T47D (cell line): ENCODE results near the gene TOR1AIP2.

Experiments
- DNase-seq, 2 experiments: peaks; one replicate each; pipeline versions ENCODE4 v3.0.0 to v3.0.0-alpha.2; 2011 to 2012; ENCODE audit warnings: low read depth in 1 of 2, low spot score in 1 of 2
- JUND ChIP-seq: IDR thresholded peaks from 2 replicates; pipeline ENCODE4 v1.6.1; 2012; ENCODE audit warnings: low read depth
- in situ Hi-C: cut with HindIII; loops from 2 replicates; pipeline ENCODE4 v1.10.0; 2016; ENCODE audit warnings: low sequenced_read_pairs, low pct_unique_long_range_greater_than_20kb

The TOR1AIP2 gene

DNA sequence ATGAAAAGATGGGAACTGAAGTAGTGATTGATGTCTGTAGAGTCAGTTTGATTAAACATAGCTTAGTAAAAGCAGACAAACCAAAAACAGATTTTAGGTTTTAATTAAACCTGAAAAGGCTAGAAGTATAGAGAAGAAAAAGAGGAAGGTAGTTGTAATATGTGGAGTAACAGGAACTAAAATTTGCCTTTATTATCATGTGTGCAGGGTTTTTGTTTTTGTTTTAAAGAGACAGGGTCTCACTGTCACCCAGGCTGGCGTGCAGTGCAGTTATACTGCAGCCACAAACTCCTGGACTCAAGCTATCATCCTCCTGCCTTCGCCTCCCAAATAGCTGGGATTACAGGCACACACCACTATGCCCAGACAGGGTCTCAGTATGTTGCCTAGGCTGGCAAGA, 10.5 kb upstream of the TOR1AIP2 start:
- in situ Hi-C loops, result no loop called here
- DNase-seq, result no peak
- no peak for TF ChIP-seq JUND

DNA sequence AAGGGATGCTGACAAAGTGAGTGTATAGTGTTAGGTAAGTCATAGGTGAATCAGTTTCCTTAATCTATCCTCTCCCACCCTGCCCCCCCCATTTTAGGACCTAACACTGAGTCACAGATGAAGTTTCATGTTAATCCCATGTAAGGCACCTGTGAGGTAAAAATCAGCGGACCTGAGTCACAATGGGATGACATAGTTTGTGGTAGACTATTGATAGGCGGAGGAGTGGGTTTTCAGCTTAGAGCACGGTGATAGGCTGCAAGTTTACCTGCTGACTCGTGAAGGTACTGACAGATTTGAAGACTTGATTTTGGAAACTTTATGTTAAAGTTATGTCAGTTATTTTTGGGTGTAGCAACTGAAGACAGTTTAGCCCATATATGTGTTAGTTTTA, 6.1 kb upstream of the TOR1AIP2 start:
- in situ Hi-C loops, result no loop called here
- DNase-seq, result no peak
- TF ChIP-seq JUND, result no peak

DNA sequence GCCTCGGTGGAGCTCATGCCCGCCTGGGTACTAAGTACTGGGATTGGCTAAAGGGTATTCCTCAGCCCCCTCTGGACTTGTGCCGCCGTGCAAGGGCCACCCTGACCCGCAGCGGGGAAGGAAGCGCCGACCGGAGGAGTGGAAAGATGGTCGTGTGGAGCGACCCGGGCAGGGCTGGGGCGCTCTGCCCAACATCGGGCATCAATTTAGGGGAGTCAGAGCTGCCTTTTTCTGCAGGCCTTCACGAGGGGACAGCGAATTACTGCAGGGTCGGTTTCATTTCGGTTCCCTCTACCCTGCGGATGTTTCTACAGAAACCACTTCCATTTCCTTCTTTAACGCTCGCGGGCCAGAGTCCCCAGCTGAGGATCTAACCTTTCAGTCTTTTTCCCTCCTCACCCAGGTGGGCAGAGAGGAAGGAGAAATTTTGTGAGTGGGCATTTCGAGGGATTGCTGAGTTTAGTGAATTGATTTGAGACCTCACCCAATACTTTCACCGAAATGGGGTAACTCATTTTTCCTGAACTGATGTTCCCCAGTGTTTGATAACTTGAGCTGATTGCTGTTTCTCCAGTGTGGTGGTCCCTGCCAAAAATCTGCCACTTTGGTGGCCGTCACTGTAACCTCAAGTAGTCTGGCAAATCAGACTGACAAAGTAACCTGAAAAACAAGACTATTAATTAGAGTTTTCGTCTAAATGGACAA, 5.6 kb upstream of the TOR1AIP2 start:
- in situ Hi-C loops, result no loop called here
- no peak for TF ChIP-seq JUND

DNA sequence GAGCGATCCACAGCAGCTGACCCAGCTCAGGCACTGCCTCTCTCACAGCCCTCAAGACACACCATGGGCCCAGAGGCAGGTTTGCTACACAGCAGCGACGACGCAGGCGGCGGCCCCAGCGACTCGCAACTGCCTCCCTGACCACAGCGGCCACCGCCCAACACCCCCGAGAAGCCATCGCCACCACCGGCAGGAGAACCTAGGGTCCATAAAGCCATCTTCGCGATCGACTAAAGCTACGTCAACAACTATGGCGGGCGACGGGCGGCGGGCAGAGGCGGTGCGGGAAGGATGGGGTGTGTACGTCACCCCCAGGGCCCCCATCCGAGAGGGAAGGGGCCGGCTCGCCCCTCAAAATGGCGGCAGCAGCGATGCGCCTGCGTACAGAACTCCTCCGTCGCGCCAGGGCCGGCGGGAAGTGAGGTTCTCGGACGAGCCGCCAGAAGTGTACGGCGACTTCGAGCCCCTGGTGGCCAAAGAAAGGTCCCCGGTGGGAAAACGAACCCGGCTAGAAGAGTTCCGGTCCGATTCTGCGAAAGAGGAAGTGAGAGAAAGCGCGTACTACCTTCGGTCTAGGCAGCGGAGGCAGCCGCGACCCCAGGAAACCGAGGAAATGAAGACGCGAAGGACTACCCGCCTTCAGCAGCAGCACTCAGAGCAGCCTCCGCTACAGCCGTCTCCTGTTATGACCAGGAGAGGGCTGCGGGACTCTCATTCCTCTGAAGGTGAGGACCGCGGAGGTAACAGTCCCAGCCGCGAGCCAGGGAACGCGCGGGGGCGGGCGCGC, 4.8 kb upstream of the TOR1AIP2 start, which contains the start of gene TOR1AIP1:
TSS of gene TOR1AIP1 (plus strand) at position 33 of the 787 bp plus-strand sequence. CDS start at position 251, 218 bp downstream.
- no peak for TF ChIP-seq JUND
- DNase-seq, result peak; percentile 76 to 99
- in situ Hi-C loops, result no loop called here

More for the DNA sequence above, 5.6 kb upstream of the TOR1AIP2 start:
- DNase-seq, result no peak

DNA sequence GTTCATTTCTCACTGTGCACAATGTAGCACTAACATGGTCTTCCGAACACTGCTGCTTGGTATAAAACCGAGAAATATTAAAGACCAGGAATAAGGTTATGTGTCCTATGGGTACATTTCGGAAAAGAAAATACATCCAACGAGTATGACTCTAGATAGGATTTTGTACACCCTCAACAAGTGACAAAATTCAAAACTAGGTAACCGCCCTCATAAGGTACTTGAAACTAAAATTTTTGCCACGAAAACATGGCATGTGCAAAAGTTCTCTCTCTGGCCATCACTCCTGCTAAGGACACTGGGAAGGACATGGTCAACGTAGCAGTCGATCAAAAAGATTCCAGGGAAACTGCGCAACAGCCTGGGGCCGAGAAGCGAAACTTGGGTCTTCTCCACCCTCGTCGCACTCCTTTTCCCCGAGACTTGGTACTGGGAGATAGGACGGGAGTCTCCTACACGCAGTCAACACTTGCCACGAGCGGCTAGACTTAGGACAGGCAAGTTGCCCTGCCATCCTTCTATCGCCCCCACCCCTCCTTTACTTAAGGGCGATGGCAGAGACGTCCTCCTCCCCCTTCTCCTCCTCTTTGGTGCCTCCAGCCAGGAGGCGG, 4.1 kb upstream of the TOR1AIP2 start:
- DNase-seq, result peak; percentile 67 to 96
- no peak for TF ChIP-seq JUND
- in situ Hi-C loops, result no loop called here

DNA sequence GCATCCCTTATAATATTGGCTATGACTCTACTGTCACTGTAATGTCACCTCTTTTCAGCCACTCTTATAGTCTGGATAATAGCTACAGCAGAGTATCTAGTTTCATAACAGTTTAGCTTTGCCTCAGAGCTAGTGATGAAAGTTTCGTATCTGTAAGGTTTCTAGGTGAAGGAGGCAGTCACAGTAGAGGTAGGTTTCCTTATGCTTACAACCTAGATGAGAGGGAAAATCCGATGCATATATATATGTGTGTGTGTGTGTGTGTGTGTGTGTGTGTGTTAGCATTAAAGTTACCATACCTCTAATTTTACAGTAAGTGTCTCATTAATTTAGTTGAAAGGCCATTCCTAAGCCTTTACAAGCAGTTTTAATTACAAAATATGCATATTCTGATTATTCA, 2.2 kb upstream of the TOR1AIP2 start:
- no peak for DNase-seq
- in situ Hi-C loops, result no loop called here
- no peak for TF ChIP-seq JUND

DNA sequence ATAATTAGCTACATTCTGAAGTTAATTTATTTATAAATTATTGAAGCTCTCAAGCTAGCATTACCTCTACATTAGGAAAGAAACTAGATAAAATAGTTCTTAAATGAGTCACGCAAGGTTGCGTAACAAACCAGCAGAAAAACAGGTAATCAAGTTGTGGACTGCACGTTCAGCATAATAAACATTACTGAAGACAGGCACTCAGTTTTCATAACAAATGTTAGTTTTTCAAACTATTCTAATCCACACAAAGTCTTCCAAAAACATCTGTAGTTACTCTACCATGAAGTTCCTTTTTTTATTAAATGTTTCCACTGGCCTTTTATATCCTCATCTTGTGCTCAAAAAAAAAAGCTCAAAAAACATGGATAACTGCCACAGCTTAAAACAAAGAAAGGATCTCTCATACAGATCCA, 1.3 kb downstream of the TOR1AIP2 start:
- no peak for TF ChIP-seq JUND
- peak in 1 of 2 experiments; percentile 38 for DNase-seq
- in situ Hi-C loops, result no loop called here

DNA sequence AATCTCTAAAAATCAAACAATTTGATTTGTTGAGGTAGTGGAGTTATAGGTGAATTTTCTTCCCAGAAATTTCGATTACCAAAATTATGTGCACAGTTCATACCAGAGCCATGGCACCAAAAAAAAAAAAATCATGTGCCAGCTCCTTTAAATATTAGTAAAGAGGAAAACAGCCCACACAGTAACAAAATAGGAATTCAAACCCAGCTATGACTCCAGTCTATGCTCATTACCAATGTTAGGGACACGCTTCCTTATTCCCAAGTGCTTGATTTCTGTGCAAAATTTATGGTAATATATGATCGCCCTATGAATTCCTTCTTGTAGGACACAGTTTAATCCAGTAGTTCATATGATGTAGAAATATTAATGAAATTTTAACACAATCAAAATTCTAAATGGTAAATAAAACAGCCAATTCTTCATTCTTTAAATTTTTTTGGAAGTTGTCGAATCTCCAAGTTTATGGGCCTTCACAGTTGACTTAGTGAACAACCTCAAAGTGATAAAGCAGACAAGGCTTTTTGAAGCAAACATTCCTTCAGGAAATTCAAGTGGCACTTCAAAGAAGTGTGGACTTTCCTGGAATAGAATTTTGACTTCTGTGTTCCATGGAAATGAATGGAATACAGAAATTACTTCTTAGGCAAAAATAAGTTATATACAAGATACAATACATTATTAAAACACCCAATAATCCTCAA, 1.9 kb downstream of the TOR1AIP2 start:
- DNase-seq, result no peak
- TF ChIP-seq JUND, result no peak
- in situ Hi-C loops, result no loop called here

DNA sequence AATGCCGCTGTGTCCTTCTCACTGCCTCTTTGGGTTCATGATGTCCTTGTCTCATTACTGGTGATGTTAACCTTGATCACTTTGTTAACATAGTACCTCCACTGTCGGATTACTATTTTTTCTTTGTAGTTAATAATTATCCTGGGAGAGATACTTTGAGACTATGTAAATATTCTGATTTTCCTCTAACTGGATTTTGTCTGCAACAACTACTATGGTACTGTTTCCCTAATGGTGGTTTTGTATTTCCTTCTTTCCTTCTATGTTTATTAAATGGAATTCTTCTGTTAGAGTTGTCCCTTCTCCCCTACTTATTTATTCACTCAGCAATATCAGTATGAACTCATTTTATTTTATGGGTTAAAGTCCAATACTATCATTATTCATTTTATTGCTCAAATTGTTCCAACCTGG, 4.2 kb downstream of the TOR1AIP2 start:
- in situ Hi-C loops, result no loop called here
- no peak for DNase-seq
- TF ChIP-seq JUND, result no peak

DNA sequence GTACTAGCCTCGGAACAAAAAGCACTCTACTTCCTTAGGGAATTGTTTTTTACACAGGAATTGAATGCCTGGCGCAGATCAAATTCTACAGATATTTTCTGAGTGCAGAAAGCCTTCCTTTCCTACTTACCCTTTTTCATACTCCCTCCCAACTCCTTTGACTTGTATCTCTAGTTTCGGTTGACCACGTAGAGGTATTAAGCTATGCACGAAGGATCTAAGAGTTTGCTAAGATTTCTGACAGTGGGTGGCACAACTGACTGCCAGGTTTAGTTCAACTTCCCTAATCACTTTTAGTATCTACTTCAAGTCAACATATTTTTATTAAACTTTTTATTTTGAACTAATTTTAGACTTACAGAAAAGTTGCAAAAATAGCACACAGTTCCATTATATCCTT, 5.0 kb downstream of the TOR1AIP2 start:
- no peak for DNase-seq
- in situ Hi-C loops, result no loop called here
- no peak for TF ChIP-seq JUND

DNA sequence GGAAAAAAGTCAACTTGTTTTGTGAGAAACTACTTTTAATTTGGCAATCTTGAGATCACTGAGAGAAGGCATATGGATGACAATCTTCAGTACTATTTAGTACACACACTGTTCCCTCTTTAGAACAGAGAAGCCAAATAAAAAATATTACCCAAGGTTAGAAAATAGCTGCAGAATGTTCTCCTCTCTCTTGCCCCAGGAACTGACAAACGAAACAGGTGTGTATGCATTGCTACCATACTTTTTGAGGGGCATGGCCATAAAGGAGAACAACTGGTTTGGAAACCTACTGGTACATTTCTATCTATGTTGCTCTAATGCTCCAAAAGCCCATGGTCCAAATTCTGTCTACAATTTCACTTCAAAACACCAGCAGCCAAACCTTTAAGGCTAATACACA, 5.7 kb downstream of the TOR1AIP2 start:
- TF ChIP-seq JUND, result no peak
- peak; percentile 13 to 53 for DNase-seq
- in situ Hi-C loops, result no loop called here

DNA sequence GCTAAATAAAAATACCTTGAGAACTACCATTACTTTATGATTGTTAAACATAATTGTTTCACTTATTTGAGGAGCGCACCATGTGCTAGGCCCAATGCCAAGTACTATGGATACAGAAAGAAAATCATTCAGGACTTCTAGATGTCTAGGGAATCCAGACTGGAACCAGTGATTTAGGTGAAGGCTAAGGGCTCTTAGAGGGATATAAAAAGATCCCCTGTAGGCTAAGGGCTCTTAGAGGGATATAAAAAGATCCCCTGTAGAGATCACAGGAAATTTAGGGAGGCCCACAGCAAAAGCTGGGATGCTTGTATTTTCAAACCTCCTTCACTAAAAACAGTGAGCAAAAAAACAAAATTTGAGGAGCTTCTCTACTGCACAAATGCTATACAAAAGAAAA, 6.7 kb downstream of the TOR1AIP2 start:
- no peak for TF ChIP-seq JUND
- in situ Hi-C loops, result no loop called here
- no peak for DNase-seq
